Measurements from ENCODE around the gene TMEM8B. TPM values are rescaled to one million over a fixed set of nuclear protein-coding genes. Genes with fewer than 3 reads are reported as not detected.

TMEM8B gene
- total and polyA plus RNA-seq, 2 donors: 1.5 to 11.9 TPM

DNA sequence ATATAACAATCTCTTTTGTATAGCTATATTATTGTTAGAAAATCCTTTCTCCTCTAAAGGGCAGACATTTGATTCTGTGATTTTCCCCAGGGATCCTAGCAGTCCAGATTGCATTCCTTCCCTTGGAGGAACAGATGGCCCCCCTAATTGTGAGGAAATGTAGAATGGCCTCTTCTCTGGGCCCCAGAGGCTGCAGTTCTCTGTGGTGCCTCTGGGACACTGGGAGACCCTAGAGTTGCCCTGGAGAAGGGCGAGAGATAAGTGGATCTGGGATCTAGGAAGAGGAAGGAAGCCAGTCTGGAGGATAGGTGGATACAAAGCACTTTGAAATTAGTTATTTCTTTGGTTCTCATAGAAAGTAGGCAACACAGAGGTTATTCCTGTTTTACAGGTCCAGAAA lies 12.3 kb upstream of the TMEM8B start:
- 89% methylated on average over 1 of the region's 1 CpG for WGBS
- no peaks in the 10 kb centered on the region for H3K36me3 ChIP-seq (ENCODE audit: control insufficient read depth in 2 of 2, insufficient read depth in 2 of 2, low read length in 1 of 2)
- DNase-seq (ENCODE audit: low read depth in 6 of 9, low spot score in 9 of 9): no peak

GRCh38 chr9:35818341-35818740 lies 10.7 kb upstream of the TMEM8B start:
- 93% methylated on average over 3 of the region's 3 CpGs for WGBS
- Histone ChIP-seq H3K4me1 (ENCODE audit: control insufficient read depth in 2 of 2, insufficient read depth in 2 of 2, low read length in 2 of 2) (peaks cover 7 to 9% of the 10 kb centered on the region in 2 donors), H3K27ac (ENCODE audit: low read depth in 1 of 2, low read length in 1 of 2) (no peak overlapping the region), H3K27me3 (ENCODE audit: control insufficient read depth in 2 of 2, insufficient read depth in 1 of 2, low read length in 1 of 2) (no peaks in the 10 kb centered on the region), H3K36me3 (ENCODE audit: control insufficient read depth in 2 of 2, insufficient read depth in 2 of 2, low read length in 1 of 2) (no peaks in the 10 kb centered on the region), H3K4me3 (ENCODE audit: low read length in 2 of 2) (no peak overlapping the region), H3K9me3 (ENCODE audit: control insufficient read depth in 2 of 2, insufficient read depth in 1 of 2, low read length in 1 of 2) (peaks cover 0 to 4% of the 10 kb centered on the region in 2 donors)
- DNase-seq (ENCODE audit: low read depth in 6 of 9, low spot score in 9 of 9): no peak

More for the DNA sequence above, 12.3 kb upstream of the TMEM8B start:
- Histone ChIP-seq H3K27me3 (ENCODE audit: control insufficient read depth in 2 of 2, insufficient read depth in 1 of 2, low read length in 1 of 2) (no peaks in the 10 kb centered on the region), H3K4me1 (ENCODE audit: control insufficient read depth in 2 of 2, insufficient read depth in 2 of 2, low read length in 2 of 2) (peaks cover 18 to 25% of the 10 kb centered on the region in 2 donors), H3K9me3 (ENCODE audit: control insufficient read depth in 2 of 2, insufficient read depth in 1 of 2, low read length in 1 of 2) (peaks cover 0 to 4% of the 10 kb centered on the region in 2 donors), H3K27ac (ENCODE audit: low read depth in 1 of 2, low read length in 1 of 2) (no peak overlapping the region), H3K4me3 (ENCODE audit: low read length in 2 of 2) (no peak overlapping the region)

GRCh38 chr9:35820076-35820475 lies 9.0 kb upstream of the TMEM8B start:
- Histone ChIP-seq H3K36me3 (ENCODE audit: control insufficient read depth in 2 of 2, insufficient read depth in 2 of 2, low read length in 1 of 2) (no peaks in the 10 kb centered on the region), H3K4me1 (ENCODE audit: control insufficient read depth in 2 of 2, insufficient read depth in 2 of 2, low read length in 2 of 2) (no peaks in the 10 kb centered on the region), H3K27me3 (ENCODE audit: control insufficient read depth in 2 of 2, insufficient read depth in 1 of 2, low read length in 1 of 2) (no peaks in the 10 kb centered on the region), H3K9me3 (ENCODE audit: control insufficient read depth in 2 of 2, insufficient read depth in 1 of 2, low read length in 1 of 2) (no peaks in the 10 kb centered on the region), H3K27ac (ENCODE audit: low read depth in 1 of 2, low read length in 1 of 2) (no peak overlapping the region), H3K4me3 (ENCODE audit: low read length in 2 of 2) (no peak overlapping the region)
- DNase-seq (ENCODE audit: low read depth in 6 of 9, low spot score in 9 of 9): no peak

GRCh38 chr9:35822926-35823325 lies 6.1 kb upstream of the TMEM8B start:
- H3K27me3 ChIP-seq (ENCODE audit: control insufficient read depth in 2 of 2, insufficient read depth in 1 of 2, low read length in 1 of 2): no peaks in the 10 kb centered on the region
- DNase-seq (ENCODE audit: low read depth in 6 of 9, low spot score in 9 of 9): no peak
- no peaks in the 10 kb centered on the region for H3K36me3 ChIP-seq (ENCODE audit: control insufficient read depth in 2 of 2, insufficient read depth in 2 of 2, low read length in 1 of 2)
- H3K4me1 ChIP-seq (ENCODE audit: control insufficient read depth in 2 of 2, insufficient read depth in 2 of 2, low read length in 2 of 2): peaks cover 3 to 5% of the 10 kb centered on the region in 2 donors
- no peak overlapping the region for H3K4me3 ChIP-seq (ENCODE audit: low read length in 2 of 2)
- H3K27ac ChIP-seq (ENCODE audit: low read depth in 1 of 2, low read length in 1 of 2): no peak overlapping the region
- no peaks in the 10 kb centered on the region for H3K9me3 ChIP-seq (ENCODE audit: control insufficient read depth in 2 of 2, insufficient read depth in 1 of 2, low read length in 1 of 2)

GRCh38 chr9:35826071-35826701 lies 2.8 kb upstream of the TMEM8B start:
- H3K9me3 ChIP-seq (ENCODE audit: control insufficient read depth in 2 of 2, insufficient read depth in 1 of 2, low read length in 1 of 2): no peaks in the 10 kb centered on the region

GRCh38 chr9:35827486-35827885 lies 1.5 kb upstream of the TMEM8B start:
- DNase-seq (ENCODE audit: low read depth in 6 of 9, low spot score in 9 of 9): no peak

More at GRCh38 chr9:35826071-35826701, 2.8 kb upstream of the TMEM8B start:
- Histone ChIP-seq H3K27me3 (ENCODE audit: control insufficient read depth in 2 of 2, insufficient read depth in 1 of 2, low read length in 1 of 2) (no peaks in the 10 kb centered on the region), H3K27ac (ENCODE audit: low read depth in 1 of 2, low read length in 1 of 2) (no peak overlapping the region), H3K4me3 (ENCODE audit: low read length in 2 of 2) (no peak overlapping the region), H3K36me3 (ENCODE audit: control insufficient read depth in 2 of 2, insufficient read depth in 2 of 2, low read length in 1 of 2) (no peaks in the 10 kb centered on the region), H3K4me1 (ENCODE audit: control insufficient read depth in 2 of 2, insufficient read depth in 2 of 2, low read length in 2 of 2) (peaks cover 7 to 19% of the 10 kb centered on the region in 2 donors)
- WGBS: 33% methylated on average over 4 of the region's 4 CpGs
- peak in 4 of 9 donors; percentile 49 to 80 (median 60) for DNase-seq (ENCODE audit: low read depth in 6 of 9, low spot score in 9 of 9)

GRCh38 chr9:35828716-35829083 lies 328 bp upstream of the TMEM8B start, which contains the start of gene FAM221B:
FAM221B (minus strand) TSS chr9:35828732; CDS start chr9:35826161, 2,571 bp downstream.
- DNase-seq (ENCODE audit: low read depth in 6 of 9, low spot score in 9 of 9): no peak
- Histone ChIP-seq H3K9me3 (ENCODE audit: control insufficient read depth in 2 of 2, insufficient read depth in 1 of 2, low read length in 1 of 2) (no peaks in the 10 kb centered on the region), H3K36me3 (ENCODE audit: control insufficient read depth in 2 of 2, insufficient read depth in 2 of 2, low read length in 1 of 2) (no peaks in the 10 kb centered on the region), H3K27ac (ENCODE audit: low read depth in 1 of 2, low read length in 1 of 2) (peak within 1 kb of the TSS; percentile 66 to 72), H3K4me1 (ENCODE audit: control insufficient read depth in 2 of 2, insufficient read depth in 2 of 2, low read length in 2 of 2) (peaks cover 10 to 29% of the 10 kb centered on the region in 2 donors), H3K4me3 (ENCODE audit: low read length in 2 of 2) (peak within 1 kb of the TSS; percentile 60 to 68), H3K27me3 (ENCODE audit: control insufficient read depth in 2 of 2, insufficient read depth in 1 of 2, low read length in 1 of 2) (no peaks in the 10 kb centered on the region)
- 1% methylated on average over 21 of the region's 21 CpGs for WGBS

More at GRCh38 chr9:35827486-35827885, 1.5 kb upstream of the TMEM8B start:
- Histone ChIP-seq H3K36me3 (ENCODE audit: control insufficient read depth in 2 of 2, insufficient read depth in 2 of 2, low read length in 1 of 2) (no peaks in the 10 kb centered on the region), H3K4me1 (ENCODE audit: control insufficient read depth in 2 of 2, insufficient read depth in 2 of 2, low read length in 2 of 2) (peaks cover 7 to 19% of the 10 kb centered on the region in 2 donors), H3K9me3 (ENCODE audit: control insufficient read depth in 2 of 2, insufficient read depth in 1 of 2, low read length in 1 of 2) (no peaks in the 10 kb centered on the region), H3K27me3 (ENCODE audit: control insufficient read depth in 2 of 2, insufficient read depth in 1 of 2, low read length in 1 of 2) (no peaks in the 10 kb centered on the region), H3K27ac (ENCODE audit: low read depth in 1 of 2, low read length in 1 of 2) (no peak overlapping the region), H3K4me3 (ENCODE audit: low read length in 2 of 2) (no peak overlapping the region)
- 96% methylated on average over 3 of the region's 3 CpGs for WGBS

DNA sequence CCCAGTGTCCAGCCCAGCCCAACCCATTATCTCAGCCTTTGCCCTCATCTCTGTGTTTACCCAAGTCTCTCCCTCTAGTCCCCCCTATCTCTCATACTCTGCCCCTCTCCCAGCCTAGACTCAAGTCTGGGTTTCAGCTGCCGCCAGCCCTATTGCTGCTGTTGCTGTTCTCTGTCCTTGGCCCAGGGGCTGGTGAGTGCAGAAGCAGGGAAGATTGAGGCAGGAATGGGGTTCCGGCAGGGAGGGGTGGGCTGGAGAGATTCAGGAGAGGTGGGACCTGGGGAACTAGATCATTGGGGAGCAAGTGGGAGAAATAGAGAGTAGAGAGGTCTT lies 702 bp downstream of the TMEM8B start:
- 93% methylated on average over 2 of the region's 2 CpGs for WGBS
- DNase-seq (ENCODE audit: low read depth in 6 of 9, low spot score in 9 of 9): no peak
- Histone ChIP-seq H3K27me3 (ENCODE audit: control insufficient read depth in 2 of 2, insufficient read depth in 1 of 2, low read length in 1 of 2) (no peaks in the 10 kb centered on the region), H3K36me3 (ENCODE audit: control insufficient read depth in 2 of 2, insufficient read depth in 2 of 2, low read length in 1 of 2) (no peaks in the 10 kb centered on the region), H3K4me1 (ENCODE audit: control insufficient read depth in 2 of 2, insufficient read depth in 2 of 2, low read length in 2 of 2) (peaks cover 13 to 40% of the 10 kb centered on the region in 2 donors), H3K9me3 (ENCODE audit: control insufficient read depth in 2 of 2, insufficient read depth in 1 of 2, low read length in 1 of 2) (no peaks in the 10 kb centered on the region), H3K4me3 (ENCODE audit: low read length in 2 of 2) (peak overlapping the region; percentile 60 to 68), H3K27ac (ENCODE audit: low read depth in 1 of 2, low read length in 1 of 2) (peak overlapping the region; percentile 7 to 54)

DNA sequence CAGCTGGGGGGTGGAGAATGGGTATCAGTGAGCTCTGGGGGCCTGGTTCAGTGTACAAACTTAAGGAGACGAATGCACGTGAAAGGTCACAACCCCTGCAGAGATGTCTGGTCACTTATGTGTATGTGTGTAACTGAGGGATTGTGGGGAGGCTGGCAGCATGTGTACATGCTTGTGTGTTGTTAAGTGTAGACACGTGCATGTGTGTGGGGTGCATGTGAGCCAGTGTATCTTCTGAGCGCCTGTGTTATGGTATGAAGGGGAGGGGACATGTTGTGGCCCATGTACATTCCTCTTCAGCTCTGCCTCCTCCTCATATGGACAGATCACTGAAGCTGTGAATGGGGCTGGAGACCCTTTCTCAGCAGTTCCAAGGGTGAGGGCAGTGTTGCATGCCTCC lies 2.0 kb downstream of the TMEM8B start:
- Histone ChIP-seq H3K9me3 (ENCODE audit: control insufficient read depth in 2 of 2, insufficient read depth in 1 of 2, low read length in 1 of 2) (no peaks in the 10 kb centered on the region), H3K4me3 (ENCODE audit: low read length in 2 of 2) (no peak overlapping the region), H3K27ac (ENCODE audit: low read depth in 1 of 2, low read length in 1 of 2) (no peak overlapping the region), H3K27me3 (ENCODE audit: control insufficient read depth in 2 of 2, insufficient read depth in 1 of 2, low read length in 1 of 2) (no peaks in the 10 kb centered on the region), H3K4me1 (ENCODE audit: control insufficient read depth in 2 of 2, insufficient read depth in 2 of 2, low read length in 2 of 2) (peaks cover 10 to 42% of the 10 kb centered on the region in 2 donors), H3K36me3 (ENCODE audit: control insufficient read depth in 2 of 2, insufficient read depth in 2 of 2, low read length in 1 of 2) (no peaks in the 10 kb centered on the region)
- 96% methylated on average over 4 of the region's 4 CpGs for WGBS
- DNase-seq (ENCODE audit: low read depth in 6 of 9, low spot score in 9 of 9): no peak
